ENCODE measurements around the gene GHR. TPM values are rescaled to one million over a fixed set of nuclear protein-coding genes. Genes with fewer than 3 reads are reported as not detected.

The GHR gene
- total RNA-seq, 1 donor from 2014 or later, result 0.17 TPM

DNA sequence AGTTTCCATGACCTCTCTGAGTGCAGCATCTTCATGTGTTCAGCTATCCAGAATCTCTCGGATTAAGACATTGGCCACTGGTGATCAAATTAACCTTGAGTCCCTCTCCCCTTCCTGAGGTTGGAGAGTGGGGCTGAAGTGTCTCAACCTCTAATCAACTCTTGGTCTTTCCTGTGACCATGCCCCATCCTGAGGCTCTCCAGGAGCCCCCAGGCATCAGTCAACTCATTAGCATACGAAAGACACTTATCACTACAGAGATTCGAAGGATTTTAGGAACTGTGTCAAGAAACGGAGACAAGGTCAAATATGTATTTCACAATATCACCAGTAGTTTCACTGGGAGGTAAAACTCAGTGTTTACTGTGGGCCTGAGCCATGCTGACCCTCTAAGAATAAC is 203.2 kb downstream of the GHR start:
- H3K4me3 ChIP-seq (ENCODE audit: low read depth, low read length), result no peak overlapping the region
- TF ChIP-seq, protein P1, sequence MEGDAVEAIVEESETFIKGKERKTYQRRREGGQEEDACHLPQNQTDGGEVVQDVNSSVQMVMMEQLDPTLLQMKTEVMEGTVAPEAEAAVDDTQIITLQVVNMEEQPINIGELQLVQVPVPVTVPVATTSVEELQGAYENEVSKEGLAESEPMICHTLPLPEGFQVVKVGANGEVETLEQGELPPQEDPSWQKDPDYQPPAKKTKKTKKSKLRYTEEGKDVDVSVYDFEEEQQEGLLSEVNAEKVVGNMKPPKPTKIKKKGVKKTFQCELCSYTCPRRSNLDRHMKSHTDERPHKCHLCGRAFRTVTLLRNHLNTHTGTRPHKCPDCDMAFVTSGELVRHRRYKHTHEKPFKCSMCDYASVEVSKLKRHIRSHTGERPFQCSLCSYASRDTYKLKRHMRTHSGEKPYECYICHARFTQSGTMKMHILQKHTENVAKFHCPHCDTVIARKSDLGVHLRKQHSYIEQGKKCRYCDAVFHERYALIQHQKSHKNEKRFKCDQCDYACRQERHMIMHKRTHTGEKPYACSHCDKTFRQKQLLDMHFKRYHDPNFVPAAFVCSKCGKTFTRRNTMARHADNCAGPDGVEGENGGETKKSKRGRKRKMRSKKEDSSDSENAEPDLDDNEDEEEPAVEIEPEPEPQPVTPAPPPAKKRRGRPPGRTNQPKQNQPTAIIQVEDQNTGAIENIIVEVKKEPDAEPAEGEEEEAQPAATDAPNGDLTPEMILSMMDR (conservative IDR thresholded peaks at IDR 0.05; ENCODE audit: low read depth, low read length), result no peak
- no peak for DNase-seq (ENCODE audit: low read depth)

DNA sequence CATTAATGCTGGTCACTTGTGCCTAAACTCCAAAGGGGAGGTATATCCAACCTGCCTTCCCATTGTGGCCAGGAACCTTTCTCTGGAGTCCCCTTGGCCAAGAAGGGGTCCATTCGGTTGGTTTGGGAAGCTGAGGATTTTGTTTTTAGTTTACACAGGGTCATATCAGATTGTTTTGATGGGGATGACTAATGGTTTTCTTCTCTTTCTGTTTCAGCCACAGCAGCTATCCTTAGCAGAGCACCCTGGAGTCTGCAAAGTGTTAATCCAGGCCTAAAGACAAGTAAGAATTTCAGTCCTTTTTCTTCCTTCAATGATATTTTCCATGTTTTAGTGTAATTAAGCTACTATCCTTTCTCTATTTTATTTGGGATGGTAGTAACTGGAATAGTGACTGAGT is 205.6 kb downstream of the GHR start:
- no peak overlapping the region for H3K4me3 ChIP-seq (ENCODE audit: low read depth, low read length)
- TF ChIP-seq, protein P1 (conservative IDR thresholded peaks at IDR 0.05; ENCODE audit: low read depth, low read length), result no peak
- DNase-seq (ENCODE audit: low read depth), result no peak

DNA sequence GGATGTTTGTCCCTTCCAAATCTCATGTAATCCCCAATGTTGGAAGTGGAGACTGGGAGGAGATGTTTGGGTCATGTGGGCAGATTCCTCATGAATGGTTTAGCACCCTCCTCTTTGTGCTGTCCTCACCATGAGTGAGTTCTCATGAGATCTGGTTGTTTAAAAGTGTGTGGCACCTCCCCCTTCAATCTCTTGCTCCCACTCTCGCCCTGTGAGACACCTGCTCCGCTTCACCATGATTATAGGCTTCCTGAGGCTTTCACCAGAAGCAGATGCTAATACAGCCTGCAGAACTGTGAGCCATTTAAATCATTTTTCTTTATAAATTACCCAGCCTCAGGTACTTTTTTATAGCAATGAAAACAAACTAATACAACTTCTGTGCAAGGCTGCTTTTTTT is 206.0 kb downstream of the GHR start:
- TF ChIP-seq, protein P1 (conservative IDR thresholded peaks at IDR 0.05; ENCODE audit: low read depth, low read length), result no peak
- no peak for DNase-seq (ENCODE audit: low read depth)
- H3K4me3 ChIP-seq (ENCODE audit: low read depth, low read length), result no peak overlapping the region

DNA sequence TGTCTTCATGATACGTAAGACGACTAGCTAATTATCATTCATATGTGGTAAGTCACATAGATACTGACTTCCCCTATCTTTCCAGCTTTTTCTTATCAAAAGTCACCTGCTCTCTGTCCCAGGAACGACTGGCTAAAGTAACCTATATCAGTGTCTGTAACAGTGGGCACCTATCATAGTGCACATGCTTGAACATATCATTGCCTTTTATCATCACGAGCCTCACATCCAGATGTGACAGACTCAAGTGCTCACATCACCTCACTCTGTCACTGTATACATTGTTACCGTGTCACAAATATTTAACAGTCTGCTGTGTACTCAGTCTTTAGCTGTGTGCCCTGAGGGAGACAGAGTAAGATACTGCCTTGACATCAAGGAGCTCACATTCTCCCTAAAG is 208.0 kb downstream of the GHR start:
- DNase-seq (ENCODE audit: low read depth), result no peak
- H3K4me3 ChIP-seq (ENCODE audit: low read depth, low read length), result no peak overlapping the region
- TF ChIP-seq, protein P1 (conservative IDR thresholded peaks at IDR 0.05; ENCODE audit: low read depth, low read length), result no peak

DNA sequence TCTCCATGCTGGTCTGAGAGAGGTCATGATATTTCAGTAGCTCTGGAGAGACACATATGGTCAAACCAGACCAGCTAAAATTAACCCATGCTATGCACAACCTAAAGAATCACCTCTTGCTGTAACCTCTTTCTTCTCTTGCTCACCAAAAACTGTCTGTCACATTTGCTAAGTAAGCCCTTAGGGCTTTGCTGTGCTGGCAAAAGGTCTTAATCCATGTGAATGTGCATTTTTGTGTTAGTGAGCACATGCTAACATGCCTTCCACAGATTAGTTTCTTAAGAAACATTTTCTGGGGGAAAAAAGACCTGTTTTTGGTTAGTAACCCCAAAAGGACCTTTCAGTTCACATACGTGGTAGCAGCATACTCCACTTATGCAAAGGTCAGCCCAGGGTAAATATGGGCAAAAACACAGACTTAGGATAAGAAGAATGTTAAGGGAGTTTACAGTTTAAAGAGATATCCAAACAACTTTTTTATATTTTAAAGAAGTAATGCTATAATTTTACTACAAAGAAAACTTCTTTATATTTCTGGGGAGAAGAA is 209.2 kb downstream of the GHR start:
- TF ChIP-seq, protein P1 (conservative IDR thresholded peaks at IDR 0.05; ENCODE audit: low read depth, low read length), result no peak
- no peak overlapping the region for H3K4me3 ChIP-seq (ENCODE audit: low read depth, low read length)
- no peak for DNase-seq (ENCODE audit: low read depth)

DNA sequence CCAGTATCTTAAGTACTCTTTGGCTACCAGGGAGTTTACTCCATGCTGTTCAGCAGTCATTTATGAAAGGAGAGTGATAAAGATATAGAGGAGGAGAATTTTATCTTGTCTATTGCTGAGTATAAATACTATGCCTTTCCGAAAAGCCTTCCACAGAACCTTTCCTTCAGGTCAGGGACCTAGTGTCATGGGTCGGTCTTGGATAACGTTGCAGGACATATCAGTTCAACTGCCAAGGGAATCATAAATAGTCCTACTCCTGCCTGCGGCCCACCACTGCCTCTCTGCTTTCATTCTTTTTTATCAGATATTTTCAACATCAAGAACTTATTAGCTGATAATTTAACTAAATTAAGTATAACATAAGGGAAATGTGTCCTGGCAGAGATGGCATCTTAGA is 211.3 kb downstream of the GHR start:
- TF ChIP-seq, protein P1 (conservative IDR thresholded peaks at IDR 0.05; ENCODE audit: low read depth, low read length), result no peak
- no peak overlapping the region for H3K4me3 ChIP-seq (ENCODE audit: low read depth, low read length)
- no peak for DNase-seq (ENCODE audit: low read depth)

DNA sequence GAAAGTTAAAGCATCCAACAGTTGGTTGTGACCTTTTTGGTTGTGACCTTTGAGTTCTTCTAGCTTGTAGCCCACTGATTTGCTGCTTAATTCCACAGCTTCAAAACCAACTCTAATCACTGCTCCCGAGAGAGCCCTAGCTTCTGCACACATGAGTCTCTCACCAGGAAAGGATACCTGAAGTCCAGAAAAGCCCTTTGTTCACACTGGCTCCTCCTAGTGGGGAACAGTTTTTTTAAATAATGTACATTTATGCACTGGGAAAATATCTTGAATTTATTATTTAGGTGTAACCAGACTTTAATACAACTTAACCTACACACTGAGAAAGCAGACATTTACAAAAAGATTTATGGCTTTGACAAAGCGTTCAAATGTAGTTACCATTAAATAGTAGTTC is 213.2 kb downstream of the GHR start:
- TF ChIP-seq, protein P1 (conservative IDR thresholded peaks at IDR 0.05; ENCODE audit: low read depth, low read length), result peak; percentile 58
- no peak for DNase-seq (ENCODE audit: low read depth)
- H3K4me3 ChIP-seq (ENCODE audit: low read depth, low read length), result no peak overlapping the region
